ENCODE results near the gene ART1.

ART1 gene

DNA sequence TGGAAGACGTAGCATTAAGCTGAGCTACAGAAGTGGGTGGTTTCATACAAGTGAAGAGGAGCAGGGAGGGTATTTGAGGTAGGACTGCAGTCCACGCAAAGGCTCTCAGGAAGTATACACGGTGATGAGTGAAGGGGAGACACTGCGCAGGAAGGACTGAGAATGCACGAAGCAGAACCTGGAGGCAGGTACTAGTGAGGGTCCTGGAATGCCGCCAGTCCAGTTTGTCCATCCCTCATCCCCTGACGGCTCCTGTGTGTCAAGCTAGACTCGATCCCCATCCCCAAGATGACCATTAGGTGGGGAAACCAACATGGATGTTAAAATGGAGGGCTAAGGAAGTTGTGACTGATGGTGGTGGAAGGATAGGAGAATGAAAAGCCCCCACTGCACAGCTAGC, 26.9 kb upstream of the ART1 start:
- Mint-ChIP-seq H3K4me3 (no peak overlapping the region), H3K9me3 (no peaks in the 10 kb centered on the region), H3K27me3 (peaks cover 7% of the 10 kb centered on the region), H3K27ac (no peak overlapping the region), H3K4me1 (peaks cover 12% of the 10 kb centered on the region), H3K36me3 (no peaks in the 10 kb centered on the region)
- ATAC-seq (ENCODE audit: low read depth) (no peak), DNase-seq (ENCODE audit: low spot score in 2 of 2) (no peak)

DNA sequence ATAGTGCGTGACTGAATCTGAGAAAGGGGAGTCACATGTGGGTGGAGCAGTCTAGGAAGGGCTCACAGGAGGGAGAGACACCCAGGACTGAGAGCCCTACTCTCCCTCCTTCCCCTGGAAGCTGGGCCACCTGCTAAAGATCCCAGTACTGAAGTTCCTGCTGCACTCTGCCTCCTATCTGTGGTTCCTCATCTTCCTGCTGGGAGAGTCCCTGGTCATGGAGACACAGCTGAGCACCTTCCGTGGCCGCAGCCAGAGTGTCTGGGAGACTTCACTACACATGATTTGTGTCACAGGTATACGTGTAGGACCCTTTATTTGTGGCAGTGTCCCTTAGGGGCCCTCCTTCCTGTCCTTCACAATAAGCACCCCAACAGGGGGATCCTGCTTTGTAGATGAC, 22.4 kb upstream of the ART1 start:
- Mint-ChIP-seq H3K4me1 (peaks cover 8% of the 10 kb centered on the region), H3K4me3 (no peak overlapping the region), H3K27me3 (peaks cover 3% of the 10 kb centered on the region), H3K9me3 (no peaks in the 10 kb centered on the region), H3K27ac (no peak overlapping the region), H3K36me3 (no peaks in the 10 kb centered on the region)
- no peak for DNase-seq (ENCODE audit: low spot score in 2 of 2)
- ATAC-seq (ENCODE audit: low read depth): no peak

DNA sequence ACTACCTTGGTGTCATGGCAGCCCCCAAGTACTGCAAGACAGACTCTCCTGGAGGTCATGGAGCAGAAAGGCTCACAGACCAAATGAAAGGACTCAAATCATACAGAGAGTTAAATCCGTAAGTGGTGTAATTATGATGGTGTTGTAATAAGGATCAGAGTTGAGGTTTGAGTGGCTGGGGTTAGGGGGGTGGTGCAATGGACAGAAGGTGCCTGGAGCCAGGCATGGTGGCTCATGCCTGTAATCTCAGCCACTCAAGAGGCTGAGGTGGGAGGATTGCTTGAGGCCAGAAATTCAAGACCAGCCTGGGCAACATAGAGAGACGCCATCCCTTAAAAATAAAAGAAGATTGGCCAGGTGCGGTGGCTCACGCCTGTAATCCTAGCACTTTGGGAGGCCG, 21.8 kb upstream of the ART1 start:
- no peak for DNase-seq (ENCODE audit: low spot score in 2 of 2)
- Mint-ChIP-seq H3K4me3 (no peak overlapping the region), H3K4me1 (peaks cover 8% of the 10 kb centered on the region), H3K27me3 (no peaks in the 10 kb centered on the region), H3K9me3 (no peaks in the 10 kb centered on the region), H3K36me3 (no peaks in the 10 kb centered on the region), H3K27ac (no peak overlapping the region)
- ATAC-seq (ENCODE audit: low read depth): no peak

DNA sequence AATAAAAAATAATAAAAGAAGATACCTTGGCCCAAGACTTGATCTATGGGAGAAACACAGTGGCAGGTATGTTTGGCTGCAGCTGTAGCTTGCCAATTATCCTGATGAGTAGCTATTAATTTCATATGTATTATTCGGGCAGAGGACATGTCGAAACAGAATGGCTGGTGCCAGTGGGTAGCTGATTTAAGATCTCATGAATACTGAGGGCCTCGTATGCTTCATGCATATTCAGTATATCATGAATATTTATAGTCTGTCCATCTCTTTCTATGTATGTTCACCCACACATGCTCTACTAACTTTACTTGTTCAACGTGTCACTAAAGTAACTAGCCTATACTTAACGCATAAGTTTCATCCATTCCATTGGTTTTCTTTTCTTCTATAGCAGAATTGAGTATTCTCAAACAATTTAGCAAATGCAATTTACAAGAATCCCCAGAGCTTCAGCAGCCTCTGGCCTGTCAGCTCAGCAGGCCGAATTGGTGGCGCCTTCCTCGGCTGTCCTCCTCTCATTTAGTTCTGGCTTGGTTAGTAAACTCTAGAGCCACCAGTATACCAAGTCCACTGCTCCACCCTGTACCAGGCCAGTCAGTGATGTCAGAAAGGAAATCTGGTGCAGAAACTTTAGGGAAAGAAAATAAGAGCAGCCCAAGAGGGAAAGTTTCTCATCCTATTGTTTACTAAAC, 21.0 kb upstream of the ART1 start:
- H3K9me3 Mint-ChIP-seq: no peaks in the 10 kb centered on the region
- no peak for ATAC-seq (ENCODE audit: low read depth)

DNA sequence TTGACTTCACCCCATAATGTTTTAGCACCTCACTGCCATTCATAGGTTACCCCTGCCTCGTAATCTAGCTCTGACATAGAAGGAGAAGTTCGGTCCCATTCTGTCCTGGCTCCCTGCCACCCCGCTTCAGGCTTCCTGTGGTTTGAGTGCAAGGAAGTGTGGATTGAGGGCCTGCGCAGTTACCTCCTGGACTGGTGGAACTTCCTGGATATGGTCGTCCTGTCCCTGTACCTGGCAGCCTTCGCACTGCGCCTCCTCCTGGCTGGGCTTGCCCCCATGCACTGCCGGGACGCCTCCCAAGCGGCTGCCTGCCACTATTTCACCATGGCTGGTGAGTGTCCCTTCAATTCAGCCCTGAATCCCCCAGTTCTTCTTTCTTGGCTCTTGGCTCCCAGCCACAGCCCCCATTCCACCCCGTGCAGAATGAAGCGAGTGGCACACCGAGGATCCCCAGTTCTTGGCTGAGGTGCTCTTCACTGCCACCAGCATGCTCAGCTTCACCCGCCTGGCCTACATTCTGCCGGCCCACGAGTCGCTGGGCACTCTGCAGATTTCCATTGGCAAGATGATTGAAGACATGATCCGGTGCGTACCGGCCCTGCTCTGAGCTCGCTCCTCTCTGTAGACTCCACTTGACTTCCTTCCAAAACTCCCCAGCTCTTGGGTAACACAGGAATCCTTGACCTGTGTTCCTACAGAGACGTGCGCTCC, 18.5 kb upstream of the ART1 start:
- no peaks in the 10 kb centered on the region for H3K36me3 Mint-ChIP-seq
- H3K4me3 Mint-ChIP-seq: no peak overlapping the region
- peaks cover 8% of the 10 kb centered on the region for H3K4me1 Mint-ChIP-seq
- DNase-seq (ENCODE audit: low spot score in 2 of 2): no peak
- H3K9me3 Mint-ChIP-seq: no peaks in the 10 kb centered on the region
- ATAC-seq (ENCODE audit: low read depth): no peak
- no peak overlapping the region for H3K27ac Mint-ChIP-seq
- no peaks in the 10 kb centered on the region for H3K27me3 Mint-ChIP-seq

More for the DNA sequence above, 21.0 kb upstream of the ART1 start:
- peaks cover 8% of the 10 kb centered on the region for H3K4me1 Mint-ChIP-seq
- no peak overlapping the region for H3K4me3 Mint-ChIP-seq
- no peaks in the 10 kb centered on the region for H3K36me3 Mint-ChIP-seq
- H3K27me3 Mint-ChIP-seq: no peaks in the 10 kb centered on the region
- no peak overlapping the region for H3K27ac Mint-ChIP-seq
- no peak for DNase-seq (ENCODE audit: low spot score in 2 of 2)

DNA sequence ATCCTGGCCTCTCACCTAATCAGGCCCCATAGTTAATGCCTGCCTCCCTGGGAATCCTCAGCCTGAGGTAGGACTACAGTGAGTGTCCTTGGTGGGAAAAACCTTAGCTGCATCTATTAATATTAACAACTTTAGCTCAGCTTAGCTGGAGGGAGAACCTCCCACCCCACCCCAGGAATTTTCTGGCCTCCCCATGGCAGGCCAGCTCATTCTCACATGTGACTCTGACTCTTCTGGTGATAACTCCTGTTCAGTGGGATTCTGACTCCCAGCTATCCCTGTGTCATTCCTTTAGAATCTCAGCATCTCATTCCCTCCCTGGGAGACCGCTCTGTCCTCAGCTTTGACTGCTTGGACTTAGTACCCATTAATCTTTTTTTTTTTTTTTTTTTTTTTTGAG, 17.6 kb upstream of the ART1 start:
- Mint-ChIP-seq H3K9me3 (no peaks in the 10 kb centered on the region), H3K36me3 (no peaks in the 10 kb centered on the region), H3K27ac (no peak overlapping the region), H3K4me1 (peaks cover 8% of the 10 kb centered on the region), H3K27me3 (no peaks in the 10 kb centered on the region), H3K4me3 (no peak overlapping the region)
- no peak for ATAC-seq (ENCODE audit: low read depth)
- DNase-seq (ENCODE audit: low spot score in 2 of 2): no peak

DNA sequence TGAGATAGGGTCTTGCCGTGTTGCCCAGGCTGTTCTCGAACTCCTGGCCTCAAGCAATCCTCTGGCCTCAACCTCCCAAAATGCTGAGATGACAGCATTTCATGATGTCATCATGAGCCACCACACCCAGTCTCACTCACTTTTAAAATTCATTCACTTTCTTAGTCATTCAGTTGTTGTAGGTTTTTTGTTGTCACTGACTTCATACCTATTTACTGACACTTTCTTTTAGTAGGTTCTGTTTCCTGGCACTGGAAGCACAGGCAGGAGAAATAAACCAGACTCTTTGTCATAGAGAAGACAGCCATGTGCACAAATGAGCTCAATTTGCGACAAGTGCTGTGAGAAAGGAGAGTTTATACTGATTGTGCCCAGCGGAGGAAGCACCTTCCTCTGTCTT, 13.6 kb upstream of the ART1 start:
- Mint-ChIP-seq H3K4me1 (peaks cover 5% of the 10 kb centered on the region), H3K27ac (no peak overlapping the region), H3K4me3 (no peak overlapping the region), H3K27me3 (peaks cover 9% of the 10 kb centered on the region), H3K9me3 (no peaks in the 10 kb centered on the region), H3K36me3 (no peaks in the 10 kb centered on the region)
- DNase-seq (ENCODE audit: low spot score in 2 of 2): no peak
- ATAC-seq (ENCODE audit: low read depth): no peak

DNA sequence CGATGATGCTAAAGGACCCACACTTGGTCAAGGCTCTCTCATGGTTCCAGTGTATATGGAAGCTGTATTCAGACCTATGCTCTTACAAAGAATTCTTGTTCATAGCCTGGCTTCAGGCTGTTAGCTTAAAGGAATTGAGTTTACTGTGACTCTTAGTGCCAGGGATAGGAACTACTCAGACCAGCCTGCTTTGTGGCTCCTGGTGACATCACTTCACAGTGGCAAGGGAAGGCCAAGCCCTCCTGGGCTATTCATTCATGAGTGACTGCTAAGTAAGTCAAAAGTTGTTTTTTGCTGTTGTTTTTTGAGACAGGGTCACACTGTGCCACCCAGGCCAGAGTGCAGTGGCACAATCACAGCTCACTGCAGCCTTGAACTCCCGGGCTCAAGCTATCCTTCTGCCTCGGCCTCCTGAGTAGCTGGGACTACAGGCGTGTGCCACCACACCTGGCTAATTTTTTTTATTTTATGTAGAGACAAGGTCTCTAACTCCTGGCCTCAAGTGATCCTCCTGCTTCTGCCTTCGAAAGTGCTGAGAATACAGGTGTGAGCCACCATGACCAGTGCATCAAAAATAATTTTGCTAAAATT, 12.8 kb upstream of the ART1 start:
- Mint-ChIP-seq H3K36me3 (no peaks in the 10 kb centered on the region), H3K4me1 (no peaks in the 10 kb centered on the region), H3K27me3 (peaks cover 13% of the 10 kb centered on the region), H3K27ac (no peak overlapping the region), H3K4me3 (no peak overlapping the region), H3K9me3 (no peaks in the 10 kb centered on the region)
- DNase-seq (ENCODE audit: low spot score in 2 of 2) (no peak), ATAC-seq (ENCODE audit: low read depth) (no peak)

DNA sequence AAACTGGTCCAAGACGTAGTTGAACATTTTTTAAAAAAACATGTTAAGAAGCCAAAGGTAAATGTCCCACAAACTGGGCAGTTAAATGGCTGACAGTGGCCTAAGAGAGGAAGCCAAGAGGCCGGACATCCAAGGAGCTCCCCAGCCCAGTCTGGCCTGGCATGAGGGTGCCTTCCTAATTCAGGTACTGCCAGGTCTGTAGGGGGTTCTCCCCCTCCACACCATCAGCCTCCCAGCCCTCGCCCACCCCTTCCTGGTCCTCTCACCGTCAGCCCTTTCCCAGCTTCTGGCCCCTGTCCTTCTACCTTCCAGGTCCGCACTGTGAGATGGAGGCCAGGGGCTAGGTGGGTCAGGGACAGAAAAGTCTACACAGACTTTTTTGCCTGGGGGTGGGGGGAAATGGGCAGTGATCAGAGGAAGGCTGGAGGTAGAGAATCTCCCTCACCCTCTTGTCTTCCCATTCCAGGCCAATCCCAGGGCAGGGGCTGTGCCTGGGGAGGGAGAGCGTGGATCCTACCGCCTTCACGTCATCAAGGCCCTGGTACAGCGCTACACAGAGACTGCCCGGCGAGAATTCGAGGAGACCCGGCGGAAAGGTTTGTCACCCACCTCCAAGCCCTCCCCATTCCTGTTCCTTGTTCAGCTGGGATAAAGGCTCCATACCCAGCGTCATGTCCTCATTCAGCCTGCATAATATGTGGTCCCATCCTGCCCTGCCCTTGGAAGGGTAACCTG, 9.1 kb upstream of the ART1 start:
- ATAC-seq (ENCODE audit: low read depth) (no peak), DNase-seq (ENCODE audit: low spot score in 2 of 2) (no peak)
- Mint-ChIP-seq H3K36me3 (no peaks in the 10 kb centered on the region), H3K4me1 (no peaks in the 10 kb centered on the region), H3K4me3 (no peak overlapping the region), H3K27ac (no peak overlapping the region), H3K27me3 (peaks cover 17% of the 10 kb centered on the region), H3K9me3 (no peaks in the 10 kb centered on the region)

DNA sequence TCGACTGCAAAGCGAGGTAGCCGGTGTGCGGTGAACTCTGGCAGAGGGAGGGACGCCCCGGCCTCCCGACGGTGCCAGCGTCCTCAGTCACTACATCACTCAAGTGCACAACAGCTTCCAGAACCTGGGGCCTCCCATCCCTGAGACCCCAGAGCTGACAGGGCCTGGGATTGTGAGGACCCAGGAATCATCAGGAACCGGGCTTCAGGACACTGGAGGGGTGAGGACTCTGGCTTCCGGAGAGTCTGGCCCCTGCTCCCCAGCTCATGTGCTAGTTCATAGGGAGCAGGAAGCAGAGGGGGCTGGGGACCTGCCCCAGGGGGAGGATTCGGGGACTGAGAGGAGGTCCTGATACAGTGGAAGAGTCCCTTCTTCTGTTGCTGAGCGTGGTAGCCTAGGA, 7.7 kb upstream of the ART1 start:
- Mint-ChIP-seq H3K4me1 (peaks cover 3% of the 10 kb centered on the region), H3K27me3 (peaks cover 21% of the 10 kb centered on the region), H3K36me3 (no peaks in the 10 kb centered on the region), H3K9me3 (no peaks in the 10 kb centered on the region), H3K27ac (no peak overlapping the region), H3K4me3 (no peak overlapping the region)
- DNase-seq (ENCODE audit: low spot score in 2 of 2) (no peak), ATAC-seq (ENCODE audit: low read depth) (no peak)

DNA sequence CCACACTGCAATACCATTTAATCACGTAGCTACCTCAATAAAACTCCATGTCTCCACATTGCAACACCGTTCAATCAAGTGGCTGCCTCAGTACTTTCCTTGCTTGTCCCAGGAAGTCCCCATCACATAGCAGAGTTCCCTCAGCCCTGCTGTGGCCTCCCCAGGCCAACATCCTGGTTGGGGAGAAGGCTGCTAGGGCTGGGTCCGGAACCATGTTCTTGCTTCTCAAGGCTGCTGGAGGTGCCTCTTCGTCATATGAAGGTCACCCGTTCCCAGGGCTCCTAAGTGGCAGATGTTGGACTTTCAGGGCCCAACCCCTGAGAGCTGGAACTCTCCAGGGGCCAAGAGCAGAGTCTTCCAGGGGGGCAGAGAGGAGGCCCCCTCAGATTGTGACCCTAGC, 6.4 kb upstream of the ART1 start:
- Mint-ChIP-seq H3K4me3 (no peak overlapping the region), H3K27ac (no peak overlapping the region), H3K9me3 (no peaks in the 10 kb centered on the region), H3K27me3 (peaks cover 18% of the 10 kb centered on the region), H3K36me3 (no peaks in the 10 kb centered on the region), H3K4me1 (peaks cover 3% of the 10 kb centered on the region)
- ATAC-seq (ENCODE audit: low read depth) (no peak), DNase-seq (ENCODE audit: low spot score in 2 of 2) (no peak)

DNA sequence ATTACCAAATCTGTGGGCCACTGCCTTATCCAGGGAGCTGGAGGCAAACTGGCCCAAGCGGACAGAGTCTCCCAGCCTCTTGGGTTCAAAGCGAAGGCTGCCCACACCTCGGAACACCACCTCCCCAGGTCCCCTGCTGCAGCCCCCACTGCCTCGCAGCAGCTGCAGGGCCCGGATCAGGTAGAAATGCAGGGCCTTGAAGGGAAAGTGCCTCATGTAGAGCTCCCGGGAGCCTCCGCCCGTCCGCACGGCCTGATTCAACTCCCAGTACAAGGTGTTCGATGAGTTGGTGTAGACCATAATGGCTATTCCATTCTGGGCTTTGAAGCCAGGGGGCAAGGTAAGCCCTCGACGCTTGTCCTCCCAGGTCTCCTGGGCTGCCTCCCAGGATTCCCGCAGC, 5.1 kb upstream of the ART1 start:
- peaks cover 3% of the 10 kb centered on the region for H3K4me1 Mint-ChIP-seq
- no peaks in the 10 kb centered on the region for H3K36me3 Mint-ChIP-seq
- H3K27ac Mint-ChIP-seq: no peak overlapping the region
- no peaks in the 10 kb centered on the region for H3K9me3 Mint-ChIP-seq
- ATAC-seq (ENCODE audit: low read depth) (no peak), DNase-seq (ENCODE audit: low spot score in 2 of 2) (no peak)
- H3K27me3 Mint-ChIP-seq: peaks cover 19% of the 10 kb centered on the region
- H3K4me3 Mint-ChIP-seq: no peak overlapping the region

DNA sequence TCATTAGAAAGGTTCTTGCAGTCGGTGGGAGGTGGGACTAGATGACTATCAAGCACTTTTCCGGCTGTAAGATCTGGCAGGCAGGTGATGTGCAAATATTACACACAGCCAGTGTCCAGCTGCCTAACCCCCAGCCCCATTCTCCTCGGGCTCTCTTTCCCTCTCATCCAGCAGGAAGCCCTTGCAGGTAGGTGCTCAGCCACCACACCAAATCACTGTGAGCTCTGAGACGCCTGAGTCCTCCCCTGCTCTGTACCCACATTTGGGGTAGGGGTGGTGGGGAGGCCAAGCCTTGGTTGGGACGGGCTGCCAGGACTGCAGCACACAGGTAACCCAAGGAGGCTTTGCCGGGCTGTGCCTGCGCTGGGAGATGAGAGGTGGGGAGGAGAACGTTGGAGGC, 3.7 kb upstream of the ART1 start:
- Mint-ChIP-seq H3K27me3 (peaks cover 26% of the 10 kb centered on the region), H3K4me1 (peaks cover 3% of the 10 kb centered on the region), H3K36me3 (no peaks in the 10 kb centered on the region), H3K27ac (no peak overlapping the region), H3K9me3 (no peaks in the 10 kb centered on the region), H3K4me3 (peak overlapping the region; percentile 62)
- DNase-seq (ENCODE audit: low spot score in 2 of 2) (no peak), ATAC-seq (ENCODE audit: low read depth) (no peak)

DNA sequence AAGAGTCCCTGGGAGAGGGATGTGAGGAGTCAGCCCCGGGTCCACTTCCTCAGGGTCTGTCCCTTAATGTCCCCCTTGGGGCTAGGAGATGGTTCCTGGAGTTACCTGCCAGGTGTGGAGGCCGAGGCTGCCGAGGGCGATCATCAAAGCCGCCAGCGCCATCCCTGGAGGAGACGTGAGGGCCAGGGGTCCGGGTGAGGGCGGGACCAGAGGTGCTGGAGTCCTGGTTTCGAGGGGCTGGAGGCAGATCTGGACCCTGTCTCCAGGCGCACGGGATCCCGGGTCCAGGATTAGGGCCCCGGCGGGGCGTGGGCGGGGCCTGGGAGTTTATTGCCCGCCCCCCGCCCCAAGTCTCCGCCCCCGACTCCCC, 3.2 kb upstream of the ART1 start, which contains the start of gene ART5:
Gene ART5, minus strand, starts transcription at position 292 of the 370 bp plus-strand sequence. Its CDS starts 130 bp downstream, at position 162.
- ATAC-seq (ENCODE audit: low read depth) (no peak), DNase-seq (ENCODE audit: low spot score in 2 of 2) (no peak)
- no peak within 1 kb of the TSS for H3K27ac Mint-ChIP-seq
- no peaks in the 10 kb centered on the region for H3K36me3 Mint-ChIP-seq
- peaks cover 23% of the 10 kb centered on the region for H3K27me3 Mint-ChIP-seq
- H3K4me3 Mint-ChIP-seq: peak within 1 kb of the TSS; percentile 68
- no peaks in the 10 kb centered on the region for H3K9me3 Mint-ChIP-seq
- peaks cover 3% of the 10 kb centered on the region for H3K4me1 Mint-ChIP-seq
